ENCODE results near the gene PPP1R37.

DNA sequence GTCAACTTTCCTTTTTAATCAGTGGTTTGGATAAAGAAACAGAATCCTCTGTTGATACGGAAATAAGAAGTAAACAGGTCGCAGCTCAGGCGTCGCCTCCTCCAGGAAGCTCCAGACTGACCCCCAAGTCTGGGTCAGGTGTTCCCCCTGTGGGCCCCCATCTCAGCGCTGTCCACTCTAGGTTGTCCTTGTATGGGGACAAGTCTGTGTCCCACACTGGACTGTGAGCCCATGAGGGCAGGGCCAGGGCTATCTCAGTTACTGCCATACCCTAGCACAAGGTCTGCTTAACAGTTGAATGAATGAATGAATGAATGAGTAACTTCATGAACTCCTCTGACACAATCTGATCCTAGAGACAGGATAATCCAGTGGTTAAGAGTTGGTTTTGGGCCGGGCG, 46.6 kb upstream of the PPP1R37 start:
- TF ChIP-seq, protein P1, sequence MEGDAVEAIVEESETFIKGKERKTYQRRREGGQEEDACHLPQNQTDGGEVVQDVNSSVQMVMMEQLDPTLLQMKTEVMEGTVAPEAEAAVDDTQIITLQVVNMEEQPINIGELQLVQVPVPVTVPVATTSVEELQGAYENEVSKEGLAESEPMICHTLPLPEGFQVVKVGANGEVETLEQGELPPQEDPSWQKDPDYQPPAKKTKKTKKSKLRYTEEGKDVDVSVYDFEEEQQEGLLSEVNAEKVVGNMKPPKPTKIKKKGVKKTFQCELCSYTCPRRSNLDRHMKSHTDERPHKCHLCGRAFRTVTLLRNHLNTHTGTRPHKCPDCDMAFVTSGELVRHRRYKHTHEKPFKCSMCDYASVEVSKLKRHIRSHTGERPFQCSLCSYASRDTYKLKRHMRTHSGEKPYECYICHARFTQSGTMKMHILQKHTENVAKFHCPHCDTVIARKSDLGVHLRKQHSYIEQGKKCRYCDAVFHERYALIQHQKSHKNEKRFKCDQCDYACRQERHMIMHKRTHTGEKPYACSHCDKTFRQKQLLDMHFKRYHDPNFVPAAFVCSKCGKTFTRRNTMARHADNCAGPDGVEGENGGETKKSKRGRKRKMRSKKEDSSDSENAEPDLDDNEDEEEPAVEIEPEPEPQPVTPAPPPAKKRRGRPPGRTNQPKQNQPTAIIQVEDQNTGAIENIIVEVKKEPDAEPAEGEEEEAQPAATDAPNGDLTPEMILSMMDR (conservative IDR thresholded peaks at IDR 0.05), result no peak
- no peak for TF ChIP-seq ZFX (IDR thresholded peaks at IDR 0.05)

Measured in C4-2B (cell line).